NCI-H510A treated with DMSO at 0.1 percent for 48 hours (cell line): ENCODE results near the gene MAPK8IP1.

ENCODE experiments used
- DNase-seq: peaks from one replicate; lab custom pipeline; 2025; lab: John Stamatoyannopoulos, UW

Gene MAPK8IP1

DNA sequence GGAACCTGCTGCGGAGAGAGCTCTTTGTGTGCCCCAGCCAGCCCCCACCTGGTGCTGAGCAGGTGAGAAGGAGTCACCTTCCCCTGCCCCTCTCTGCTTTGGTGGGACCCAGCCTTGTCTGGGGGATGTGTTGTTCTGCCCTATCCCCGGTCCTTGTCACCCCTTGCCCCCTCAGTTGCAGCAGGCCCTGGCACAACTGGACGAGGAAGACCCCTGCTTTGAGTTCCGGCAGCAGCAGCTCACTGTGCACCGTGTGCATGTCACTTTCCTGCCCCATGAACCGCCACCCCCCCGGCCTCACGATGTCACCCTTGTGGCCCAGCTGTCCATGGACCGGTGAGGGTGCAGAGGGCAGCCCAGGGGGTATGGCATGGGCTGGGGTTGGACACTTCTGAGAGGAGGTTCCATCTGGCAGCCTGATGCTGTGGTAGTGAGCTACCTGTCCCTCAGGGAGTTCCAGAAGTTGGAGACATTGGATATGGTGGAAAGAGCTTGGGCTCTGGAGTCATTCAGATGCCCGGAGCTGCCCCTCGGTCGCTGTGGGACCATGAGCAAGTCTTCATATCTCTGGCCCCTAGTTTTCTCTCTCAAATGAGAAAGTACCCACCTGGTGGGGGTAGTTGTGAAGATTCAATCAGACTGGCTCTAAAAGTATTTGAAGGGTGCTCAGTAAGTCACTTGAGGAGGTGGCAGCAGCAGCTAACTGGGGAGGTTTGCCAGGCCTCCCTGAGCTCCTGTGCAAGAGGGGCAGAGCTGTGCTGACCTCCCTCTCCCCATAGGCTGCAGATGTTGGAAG lies 41.3 kb downstream of the MAPK8IP1 start:
- no peak for DNase-seq

- DNase-seq: no peak
Observed at GRCh38 chr11:45927332-45927683, 41.9 kb downstream of the MAPK8IP1 start.

DNA sequence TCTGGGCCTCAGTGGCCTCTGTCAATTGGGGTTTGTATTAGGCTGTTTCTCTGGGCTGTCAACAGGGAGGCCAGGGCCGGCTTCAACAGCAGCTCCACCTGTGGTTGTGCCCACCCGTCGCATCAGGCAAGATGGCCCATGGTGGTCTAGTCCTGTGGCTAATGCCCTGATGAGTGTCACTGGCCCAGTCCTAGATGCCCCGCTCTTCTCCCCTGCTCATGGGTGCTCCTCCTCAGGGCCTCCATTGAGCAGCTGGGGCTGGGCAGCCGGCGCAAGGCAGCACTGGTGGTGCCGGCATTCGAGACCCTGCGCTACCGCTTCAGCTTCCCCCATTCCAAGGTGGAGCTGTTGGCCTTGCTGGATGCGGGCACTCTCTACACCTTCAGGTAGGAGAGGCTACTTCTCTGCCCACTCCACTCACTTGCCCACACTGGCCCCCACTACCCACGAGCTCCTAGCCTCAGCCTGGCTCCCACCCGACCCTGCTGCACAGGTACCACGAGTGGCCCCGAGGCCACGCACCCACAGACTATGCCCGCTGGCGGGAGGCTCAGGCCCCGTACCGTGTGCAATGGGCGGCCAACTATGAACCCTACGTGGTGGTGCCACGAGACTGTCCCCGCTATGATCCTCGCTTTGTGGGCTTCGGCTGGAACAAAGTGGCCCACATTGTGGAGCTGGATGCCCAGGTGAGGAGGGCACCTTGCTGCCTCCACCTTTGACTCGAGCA lies 42.4 kb downstream of the MAPK8IP1 start:
- no peak for DNase-seq

GRCh38 chr11:45928535-45929215 lies 43.2 kb downstream of the MAPK8IP1 start:
- DNase-seq: no peak

DNA sequence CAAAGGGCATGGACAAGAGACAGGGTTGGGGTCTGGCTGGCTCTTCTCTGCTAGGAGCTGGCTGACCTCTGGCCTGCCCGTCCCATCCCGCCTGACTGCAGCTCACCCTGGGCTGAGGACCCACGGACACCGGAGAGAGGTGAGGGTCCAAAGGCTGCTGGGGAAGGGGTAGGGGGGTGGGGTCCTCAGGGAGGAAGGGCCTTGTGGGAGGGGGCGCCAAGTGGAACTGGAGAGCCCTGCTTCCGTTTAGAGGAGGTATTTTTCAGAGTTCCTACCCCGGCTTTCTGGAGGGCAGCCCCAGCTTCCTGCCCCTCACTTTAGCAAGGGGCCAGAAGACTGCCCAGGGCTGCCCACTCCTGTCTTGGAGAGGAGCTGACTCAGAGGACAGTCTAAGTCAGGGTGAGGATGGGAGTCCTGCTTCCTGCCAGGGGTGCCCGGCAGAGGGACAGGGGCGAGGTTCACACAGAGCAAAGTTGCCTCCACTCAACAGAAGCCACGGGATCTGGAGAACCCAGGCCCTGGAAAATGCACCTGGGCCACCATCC lies 44.1 kb downstream of the MAPK8IP1 start:
- DNase-seq: no peak

DNA sequence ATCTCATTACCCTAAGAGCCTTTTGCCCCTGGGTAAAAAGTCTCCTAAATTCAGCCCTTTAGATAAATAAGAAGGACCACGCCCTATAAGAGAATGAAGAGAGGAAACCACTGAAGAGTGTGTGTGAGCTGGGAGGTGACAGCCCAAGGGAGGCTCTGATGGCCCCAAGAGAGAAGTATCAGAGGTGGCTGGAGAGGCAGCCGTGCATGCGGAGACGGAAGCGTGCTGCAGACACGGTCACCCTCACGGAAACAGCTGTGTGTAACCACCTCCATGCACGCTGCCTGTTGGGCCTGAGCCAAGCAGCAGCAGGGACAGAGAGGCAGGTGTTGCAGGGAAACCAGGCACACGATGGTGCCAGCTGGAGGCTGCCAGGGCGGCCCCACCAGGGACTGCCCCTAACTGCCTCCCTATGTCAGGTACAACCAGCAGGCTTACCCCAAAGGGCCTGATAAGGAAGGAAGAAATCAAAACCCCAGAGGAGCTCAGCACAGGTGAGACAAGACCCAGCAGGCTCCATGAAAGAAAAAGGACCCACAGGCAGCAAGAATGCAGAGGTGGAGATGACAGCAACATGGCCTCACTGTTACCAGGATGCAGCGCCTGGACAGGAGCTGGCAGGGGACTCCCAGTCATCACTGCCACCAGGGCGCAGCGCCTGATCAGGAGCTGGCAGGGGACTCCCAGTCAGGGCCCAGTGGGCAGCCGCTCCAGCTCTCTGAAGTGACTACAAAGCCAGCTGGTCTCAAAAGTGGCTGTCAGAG lies 44.8 kb downstream of the MAPK8IP1 start:
- peak; percentile 27 for DNase-seq

DNA sequence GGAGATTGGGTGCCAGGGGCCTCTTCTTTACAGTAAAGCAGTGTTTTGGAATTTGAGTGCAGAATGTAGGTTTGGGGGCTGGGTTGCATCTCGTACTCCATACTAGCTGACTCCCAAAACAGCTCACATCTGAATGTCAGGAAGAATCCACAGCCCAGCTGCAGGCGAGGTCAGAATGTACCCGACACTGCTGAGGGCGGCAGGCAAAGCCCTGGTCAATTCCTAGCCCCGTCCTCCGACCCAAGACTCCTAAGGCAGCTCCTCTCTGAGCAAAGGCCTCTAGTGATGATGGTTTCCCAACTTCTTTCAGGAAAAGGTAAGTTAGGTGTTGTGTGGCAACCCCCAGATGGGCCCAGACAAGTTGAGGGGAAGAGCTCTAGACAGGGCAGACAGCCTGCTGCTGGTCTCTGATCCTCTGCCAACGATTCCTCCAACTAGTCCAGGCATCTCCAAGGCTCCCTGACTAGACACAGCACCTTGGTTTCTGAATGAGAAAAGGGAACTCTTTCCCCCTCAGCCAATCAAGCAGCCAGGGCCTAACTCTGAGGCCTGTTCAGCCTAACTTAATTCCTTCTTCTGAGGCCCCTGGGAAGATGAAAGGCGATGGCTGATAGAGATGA lies 45.6 kb downstream of the MAPK8IP1 start:
- DNase-seq: no peak

- no peak for DNase-seq
Observed at GRCh38 chr11:45931739-45932138, 46.3 kb downstream of the MAPK8IP1 start.

DNA sequence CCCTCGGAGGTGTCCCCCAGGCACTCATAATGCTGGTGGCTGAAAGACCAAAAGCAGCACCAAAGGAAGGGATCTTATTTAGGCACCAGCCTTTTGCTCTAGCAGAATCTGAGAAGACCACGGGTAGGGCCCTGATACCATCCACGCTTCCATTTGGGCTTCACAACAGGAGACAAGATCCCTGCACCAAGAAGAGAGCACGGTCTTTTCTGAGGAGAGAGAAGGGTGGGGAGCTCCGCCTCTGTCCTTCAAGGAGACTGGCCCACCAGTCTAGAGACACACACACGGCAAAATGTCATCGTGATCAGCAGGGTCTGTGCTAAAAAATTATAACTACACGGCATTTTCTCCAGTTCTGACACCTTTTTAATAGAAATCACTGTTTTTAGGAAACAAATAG lies 46.8 kb downstream of the MAPK8IP1 start:
- DNase-seq: no peak

- no peak for DNase-seq
Observed at GRCh38 chr11:45933131-45933831, 47.8 kb downstream of the MAPK8IP1 start.

DNA sequence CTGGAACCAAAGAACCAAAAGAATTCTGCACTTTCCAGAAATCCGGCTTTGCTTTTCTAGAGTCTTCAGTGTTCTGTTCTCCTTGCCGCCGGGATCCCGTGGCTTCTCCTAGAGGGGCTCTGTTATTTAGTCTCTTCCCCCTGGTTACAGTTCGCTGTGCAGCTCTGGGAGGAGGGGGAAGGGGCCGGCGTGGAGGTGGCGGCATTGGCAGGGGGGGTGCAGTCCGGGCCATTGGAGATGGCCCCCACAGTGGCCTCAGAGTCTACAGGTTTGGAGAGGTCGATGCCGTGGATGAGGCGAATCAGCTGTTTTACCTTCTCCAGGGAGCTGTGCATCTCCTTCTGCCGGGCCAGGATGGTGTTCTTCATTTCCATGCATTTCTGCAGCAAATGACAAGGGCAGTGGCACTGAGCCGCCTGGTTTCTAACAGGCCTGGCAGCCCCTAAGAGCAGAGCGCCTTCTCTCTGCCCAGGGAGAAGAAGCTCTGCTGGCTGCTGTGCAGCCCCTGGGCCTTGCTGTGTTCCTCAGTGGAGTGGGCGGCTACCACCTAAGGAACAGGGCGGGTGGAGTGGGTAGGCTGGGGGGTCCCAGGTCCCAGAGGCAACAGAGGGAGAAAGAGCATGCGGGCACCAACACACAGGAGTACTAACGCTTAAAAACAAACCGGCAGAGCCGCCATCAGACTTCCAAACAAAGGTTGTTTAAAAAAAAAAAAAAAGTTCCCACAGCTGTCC lies 48.6 kb downstream of the MAPK8IP1 start:
- no peak for DNase-seq

- no peak for DNase-seq
Observed at GRCh38 chr11:45934580-45935318, 49.3 kb downstream of the MAPK8IP1 start.

GRCh38 chr11:45935349-45936064 lies 50.1 kb downstream of the MAPK8IP1 start:
- DNase-seq: no peak

- DNase-seq: no peak
Observed at GRCh38 chr11:45936511-45937054, 51.1 kb downstream of the MAPK8IP1 start.

DNA sequence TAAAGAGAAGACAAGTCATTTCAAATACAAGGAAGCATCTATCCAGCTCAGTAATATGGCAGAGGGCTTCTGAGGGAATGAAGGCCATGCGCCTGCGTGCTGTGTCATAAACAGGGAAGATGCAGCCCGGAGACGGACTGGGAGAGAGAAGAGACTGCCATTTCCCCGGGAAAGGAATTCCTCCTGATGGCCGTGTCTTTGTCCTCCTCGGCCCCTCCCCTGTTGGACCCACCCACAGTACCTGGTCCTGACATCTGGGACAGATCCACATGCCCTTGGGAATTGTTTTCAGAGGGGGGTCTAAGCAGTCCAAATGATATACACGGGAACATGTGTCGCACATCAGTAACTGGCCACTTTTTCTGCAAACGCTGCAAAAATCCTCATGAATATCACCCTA lies 52.5 kb downstream of the MAPK8IP1 start:
- DNase-seq: no peak

DNA sequence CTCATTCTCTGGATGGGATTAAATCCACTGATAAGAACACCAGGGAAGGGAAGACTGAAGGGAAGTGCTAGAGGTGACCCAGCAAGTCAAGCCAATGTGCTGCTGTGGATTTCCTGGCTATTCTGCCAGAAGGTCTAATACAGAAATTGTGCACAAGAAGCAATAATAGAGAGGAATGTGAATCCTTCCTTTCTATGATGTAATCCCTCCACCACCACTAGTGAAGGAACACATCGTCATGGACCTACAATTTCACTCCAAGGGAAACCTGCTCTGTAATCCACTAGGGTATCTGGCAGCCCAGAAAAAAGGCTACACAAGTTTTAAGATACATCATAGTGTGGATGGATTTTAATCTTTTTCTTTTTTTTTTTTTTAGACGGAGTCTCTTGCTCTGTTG lies 54.4 kb downstream of the MAPK8IP1 start:
- DNase-seq: no peak

- DNase-seq: no peak
Observed at GRCh38 chr11:45941285-45941684, 55.8 kb downstream of the MAPK8IP1 start.

DNA sequence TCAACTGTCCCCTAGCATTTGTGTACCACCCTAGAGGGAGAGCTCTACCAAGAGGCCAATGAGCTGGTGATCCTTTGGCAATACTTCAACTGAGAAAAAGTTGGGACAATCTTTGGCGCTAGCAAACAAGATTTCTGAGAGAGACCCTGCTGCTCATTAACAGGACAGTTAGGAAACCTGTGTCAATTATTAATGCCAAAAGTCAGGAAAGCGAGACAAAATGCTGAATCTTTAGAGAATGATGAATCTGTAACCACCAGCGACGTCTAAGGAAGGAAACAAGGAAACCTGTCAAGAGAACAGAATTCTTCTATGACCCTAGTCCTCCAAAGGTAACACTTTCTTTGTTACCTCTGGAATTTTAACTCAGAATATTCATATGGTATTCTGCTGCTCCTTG lies 56.9 kb downstream of the MAPK8IP1 start:
- no peak for DNase-seq
